ENCODE results near the gene FAM83G.
"Not testable (repeated sequence)": the region's sequence is repeated elsewhere in the genome, so short reads cannot be mapped to it uniquely, and the experiment has no call there.

FAM83G gene

DNA sequence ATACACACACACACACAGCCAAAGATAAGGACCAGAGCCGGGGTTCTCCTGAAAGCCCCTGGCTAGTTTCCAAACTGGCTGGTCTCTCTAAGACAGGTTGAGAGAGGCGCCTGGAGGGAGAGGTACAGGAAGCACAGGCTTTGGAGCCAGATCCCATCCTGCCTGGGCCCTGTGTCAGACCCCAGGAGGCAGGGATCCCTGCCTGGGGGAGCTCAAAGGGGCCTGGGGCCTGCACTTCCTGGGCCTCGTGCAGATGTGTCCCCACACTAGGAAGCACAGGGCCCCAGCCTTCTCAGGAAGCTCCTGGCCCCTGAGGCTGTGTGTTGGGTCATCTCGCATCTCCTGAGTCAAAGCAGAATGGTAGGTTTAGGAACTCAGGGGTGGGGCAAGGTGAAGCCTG is 36.6 kb downstream of the FAM83G start:
- no peak for DNase-seq (ENCODE audit: low read depth)

DNA sequence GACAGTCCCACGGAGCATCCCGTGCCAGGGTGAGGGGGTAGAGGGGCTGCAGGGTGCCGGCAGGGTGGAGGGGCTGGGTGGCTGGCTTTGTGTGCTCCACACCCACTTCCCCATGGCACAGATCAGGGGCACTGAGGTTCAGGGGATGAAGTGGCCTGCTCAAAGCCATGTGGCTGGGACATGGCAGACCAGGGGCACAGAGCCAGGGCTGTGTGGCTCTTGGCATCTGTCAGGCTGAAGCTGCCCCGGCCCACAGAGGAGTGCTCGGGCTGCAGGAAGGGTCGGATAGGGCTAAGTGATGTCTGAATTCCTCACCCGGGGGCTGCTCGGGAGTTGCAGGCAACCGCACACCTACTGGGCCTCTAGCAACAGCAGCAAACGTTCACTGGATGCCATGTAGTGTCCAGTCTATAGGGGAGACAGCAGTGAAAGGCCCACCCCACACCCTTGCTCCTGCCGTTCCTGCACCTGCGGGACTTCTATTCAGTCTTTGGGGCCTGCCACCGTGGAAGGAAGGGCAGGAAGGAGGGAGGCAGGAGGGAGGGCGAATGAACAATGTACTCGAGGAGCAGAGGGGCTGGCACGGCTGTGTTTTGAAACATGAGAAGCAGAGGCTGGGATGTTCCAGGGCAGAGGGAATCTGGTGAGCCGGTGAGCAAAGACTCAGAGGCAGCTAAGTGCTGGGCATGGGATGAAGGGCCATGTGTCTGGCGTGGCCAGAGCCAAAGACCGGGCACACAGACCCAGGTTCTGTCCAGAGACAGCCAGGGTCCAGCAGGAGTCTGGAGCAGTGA is 37.5 kb downstream of the FAM83G start:
- DNase-seq (ENCODE audit: low read depth), result peak; percentile 41

DNA sequence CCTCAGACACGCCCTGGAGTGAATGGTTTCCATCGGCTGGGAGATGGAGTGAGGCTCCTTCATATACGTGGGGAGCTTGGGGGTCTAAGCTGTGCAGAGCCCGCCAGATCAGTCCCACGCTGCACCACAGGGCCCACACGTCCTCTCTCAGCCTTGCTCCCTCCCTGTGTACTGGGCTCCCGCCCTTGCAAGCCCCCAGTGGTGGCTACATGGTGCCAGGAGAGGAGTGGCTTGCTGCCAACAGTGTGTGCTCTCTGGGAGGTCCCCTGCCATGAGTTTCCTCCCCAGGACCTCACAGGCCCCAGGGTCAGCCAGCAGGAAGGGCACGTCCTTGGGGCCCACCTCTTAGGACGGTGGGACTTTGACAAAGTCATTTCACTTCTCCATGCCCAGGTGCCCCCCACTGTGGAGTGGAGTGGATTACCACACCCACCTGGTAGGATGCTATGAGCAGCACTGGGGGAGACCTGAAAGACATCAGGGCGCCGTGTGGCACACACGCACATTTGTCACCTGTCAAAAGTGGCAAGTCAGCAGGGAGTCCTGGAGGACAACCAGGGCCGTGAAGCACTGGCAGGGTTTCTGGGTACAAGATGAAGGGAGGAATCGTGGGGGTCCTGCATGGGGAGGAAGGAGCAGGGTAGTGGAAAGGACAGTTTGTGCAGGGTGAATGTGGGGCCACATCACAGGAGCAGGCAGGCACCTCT is 38.9 kb downstream of the FAM83G start:
- DNase-seq (ENCODE audit: low read depth), result no peak

DNA sequence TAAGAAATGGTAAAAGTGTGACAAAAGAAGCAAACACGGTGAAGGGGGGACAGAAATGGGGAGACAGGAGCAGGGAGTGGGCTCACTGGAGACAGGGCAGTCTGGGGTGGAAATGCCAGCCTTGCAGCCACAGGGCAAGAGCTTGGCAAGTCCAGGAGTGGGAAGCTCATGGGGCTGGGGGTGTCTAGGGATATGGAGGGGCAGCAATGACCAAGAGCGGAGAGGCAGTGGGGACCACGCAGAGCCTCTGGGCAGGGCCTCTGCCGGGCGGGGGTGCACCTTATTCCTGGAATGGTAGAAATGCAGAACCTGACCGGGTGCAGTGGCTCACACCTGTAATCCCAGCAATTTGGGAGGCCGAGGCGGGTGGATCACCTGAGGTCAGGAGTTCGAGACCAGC is 40.0 kb downstream of the FAM83G start:
- DNase-seq (ENCODE audit: low read depth), result no peak

DNA sequence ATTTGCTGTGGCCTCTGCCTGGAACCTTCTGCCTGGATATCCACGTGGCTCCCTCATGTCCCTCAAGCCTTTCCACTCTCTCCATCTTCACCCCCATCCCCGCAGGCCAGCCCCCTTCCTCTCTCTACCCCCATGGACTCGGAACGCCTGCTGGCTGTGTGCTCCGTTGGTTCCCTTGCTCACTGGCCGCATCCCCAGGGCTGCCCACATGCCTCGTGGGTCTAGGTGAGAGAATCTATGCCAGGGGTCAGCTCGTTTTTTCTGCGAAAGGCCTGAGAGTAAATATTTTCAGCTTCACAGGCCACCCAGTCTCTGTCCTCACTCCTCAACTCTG is 40.6 kb downstream of the FAM83G start:
- no peak for DNase-seq (ENCODE audit: low read depth)

DNA sequence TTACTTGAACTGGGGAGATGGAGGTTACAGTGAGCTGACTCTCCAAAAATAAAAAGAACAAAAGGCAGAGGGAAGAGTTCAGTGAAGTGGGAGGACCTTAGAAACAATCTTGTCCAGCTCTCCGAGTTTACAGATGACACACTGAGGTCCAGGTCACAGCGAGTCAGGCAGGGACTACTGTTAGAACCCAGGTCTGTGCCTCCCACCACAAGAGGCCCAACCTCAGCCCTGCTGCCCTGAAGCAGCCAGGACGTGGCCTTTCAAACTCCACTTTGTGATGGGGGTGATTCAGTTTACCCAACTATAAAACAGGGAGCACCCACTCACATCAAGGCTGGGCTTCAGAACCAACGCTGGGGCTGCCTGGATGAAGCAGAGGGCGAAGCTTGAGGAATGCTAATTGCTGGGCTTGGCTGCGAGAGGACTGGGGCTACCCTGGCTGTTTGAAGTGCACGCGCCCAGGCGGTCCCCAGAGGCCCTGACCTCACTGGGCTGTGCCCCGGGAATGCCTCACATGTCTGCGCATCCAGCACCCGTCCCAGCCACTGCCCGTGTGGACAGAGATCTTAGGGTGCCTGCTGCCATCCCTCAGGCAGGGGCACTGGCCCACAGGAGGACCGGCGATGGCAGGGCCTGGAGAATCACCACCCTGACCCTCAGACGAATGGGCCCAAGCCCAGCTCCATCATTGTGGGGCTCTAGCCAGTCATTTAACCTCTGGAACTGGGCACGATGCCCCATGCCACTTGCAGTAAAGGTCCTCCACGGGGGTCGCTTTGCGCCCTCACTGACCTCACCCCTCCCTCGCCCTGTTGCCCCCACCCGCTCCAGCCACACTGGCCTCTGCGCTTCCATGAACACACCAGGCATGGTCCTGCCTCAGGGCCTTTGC is 41.2 kb downstream of the FAM83G start:
- DNase-seq (ENCODE audit: low read depth), result no peak

DNA sequence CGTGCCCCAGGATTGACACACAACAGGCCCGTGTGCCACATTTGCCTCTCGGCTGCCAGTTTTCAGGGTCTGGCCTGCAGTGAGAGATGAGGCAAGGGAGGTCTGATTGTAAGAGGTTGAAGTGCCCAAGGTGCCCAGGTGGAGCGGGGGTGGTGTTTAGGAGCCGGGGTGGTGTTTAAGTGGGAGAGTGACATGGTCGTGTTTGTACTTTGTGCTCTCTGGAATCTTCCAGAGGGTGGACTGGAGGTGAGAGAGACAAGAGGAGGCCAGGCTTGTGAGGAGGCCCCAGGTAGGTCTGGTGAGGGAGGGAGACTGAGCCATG is 42.1 kb downstream of the FAM83G start:
- DNase-seq (ENCODE audit: low read depth), result no peak

DNA sequence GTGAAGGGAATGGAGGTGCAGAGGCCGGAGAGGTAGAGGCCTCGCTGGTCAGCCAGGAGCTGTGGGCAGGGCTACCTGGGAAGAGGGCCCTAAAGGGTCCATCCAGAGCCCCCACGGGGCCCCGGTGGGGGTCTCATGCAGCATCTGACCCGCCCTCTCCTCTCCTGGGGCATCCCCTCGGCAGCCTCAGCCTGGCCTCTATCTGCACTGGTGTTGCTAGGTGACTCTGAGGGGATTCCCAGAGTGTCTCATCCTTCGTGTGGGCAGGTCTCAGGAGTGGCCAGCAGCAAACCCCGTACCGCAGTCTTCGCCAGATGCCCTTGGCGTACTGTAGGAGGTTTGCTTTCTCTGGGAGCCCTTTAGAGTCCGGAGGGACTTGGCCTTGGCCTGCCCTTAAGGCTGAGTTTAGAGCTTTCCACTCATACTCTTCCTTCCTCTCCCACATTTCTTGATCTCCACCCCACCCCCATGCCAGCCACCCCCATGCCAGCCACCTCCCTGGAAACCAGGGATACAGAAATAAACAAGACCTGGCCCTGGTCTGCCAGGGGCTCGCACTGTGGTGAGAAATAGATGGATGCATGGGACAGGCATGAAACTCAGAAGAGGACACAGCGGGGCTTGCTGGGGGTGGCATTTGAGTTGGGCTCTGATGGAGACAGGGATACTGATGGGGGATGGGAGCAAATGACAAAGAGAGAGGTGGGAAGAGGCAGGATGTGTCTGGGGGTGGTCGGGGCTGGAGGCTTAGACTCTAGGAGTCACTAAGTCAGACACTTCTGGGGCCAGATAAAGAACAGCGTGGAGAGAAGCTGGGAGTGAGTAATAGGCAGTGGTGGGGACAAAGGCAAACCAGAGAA is 42.7 kb downstream of the FAM83G start:
- DNase-seq (ENCODE audit: low read depth), result peak; percentile 60

DNA sequence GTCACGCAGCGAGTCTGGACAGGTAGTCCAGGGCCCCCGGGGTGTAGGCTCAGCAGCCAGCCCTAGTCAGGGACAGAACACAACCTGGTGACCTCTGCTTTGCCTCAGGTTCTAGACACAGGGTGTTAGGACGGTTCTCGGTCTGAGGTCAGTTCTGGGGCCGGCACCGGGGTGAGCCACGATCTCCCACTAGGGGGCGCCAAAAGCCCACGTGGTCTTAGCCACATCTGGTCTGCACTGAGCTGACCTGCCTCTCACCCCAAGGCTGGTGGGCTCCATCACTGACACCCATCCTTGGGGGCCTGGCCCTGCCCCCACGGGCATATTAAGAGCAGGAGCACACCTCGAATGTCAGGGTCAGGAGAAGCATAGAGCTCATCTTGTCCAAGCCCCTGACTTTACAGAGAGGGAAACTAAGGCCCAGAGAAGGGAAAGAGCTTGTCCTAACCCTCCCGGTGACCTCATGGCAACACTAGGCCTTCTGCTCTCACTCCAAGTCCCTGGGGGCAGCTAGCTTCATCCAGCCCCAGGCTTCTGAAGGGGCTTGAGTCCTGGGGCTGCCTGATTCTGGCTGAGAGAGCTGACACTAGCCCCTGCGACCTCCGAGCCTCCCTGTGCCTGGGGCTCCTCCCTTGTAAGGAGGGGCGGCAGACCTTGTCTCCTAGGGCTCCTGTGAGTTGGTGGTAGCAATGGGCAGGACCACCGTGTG is 43.6 kb downstream of the FAM83G start:
- DNase-seq (ENCODE audit: low read depth), result peak; percentile 46

DNA sequence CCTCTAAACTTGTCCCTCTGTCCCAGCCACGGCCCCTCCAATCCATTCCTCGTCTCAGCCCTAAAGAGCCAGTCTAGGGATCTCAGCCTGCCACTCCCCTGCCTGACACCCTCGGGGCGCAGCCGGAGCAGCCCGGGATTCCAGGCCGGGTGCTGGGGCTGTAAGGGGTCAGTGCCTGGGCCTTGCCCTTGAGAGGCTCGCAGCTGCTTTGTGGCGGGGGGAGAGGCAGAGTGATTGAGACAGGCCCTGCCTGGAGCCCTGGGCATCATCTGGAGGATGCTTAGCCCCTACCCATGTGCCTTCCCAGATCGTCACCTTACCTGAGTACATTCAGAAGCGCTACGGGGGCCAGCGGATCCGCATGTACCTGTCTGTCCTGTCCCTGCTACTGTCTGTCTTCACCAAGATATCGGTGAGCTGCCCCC is 44.3 kb downstream of the FAM83G start:
- DNase-seq (ENCODE audit: low read depth), result no peak

DNA sequence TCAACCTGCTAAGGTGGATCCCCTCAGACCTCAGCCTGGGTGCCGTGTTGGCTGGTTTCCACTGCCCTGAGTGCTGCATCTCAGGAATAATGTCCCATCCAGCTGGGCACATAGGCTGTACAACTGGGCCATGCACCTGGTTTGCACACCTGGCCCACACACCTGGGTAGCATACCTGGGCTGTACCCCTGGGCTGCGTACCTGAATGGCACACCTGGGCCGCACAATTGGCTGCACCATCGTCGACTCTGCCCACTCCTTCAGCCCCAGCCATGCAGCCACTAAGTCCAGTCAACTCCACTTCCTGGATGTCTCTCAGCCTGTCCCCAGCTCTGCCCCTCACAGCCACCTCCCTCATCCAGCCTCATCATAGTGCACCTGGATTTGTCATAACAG is 44.7 kb downstream of the FAM83G start:
- no peak for DNase-seq (ENCODE audit: low read depth)

DNA sequence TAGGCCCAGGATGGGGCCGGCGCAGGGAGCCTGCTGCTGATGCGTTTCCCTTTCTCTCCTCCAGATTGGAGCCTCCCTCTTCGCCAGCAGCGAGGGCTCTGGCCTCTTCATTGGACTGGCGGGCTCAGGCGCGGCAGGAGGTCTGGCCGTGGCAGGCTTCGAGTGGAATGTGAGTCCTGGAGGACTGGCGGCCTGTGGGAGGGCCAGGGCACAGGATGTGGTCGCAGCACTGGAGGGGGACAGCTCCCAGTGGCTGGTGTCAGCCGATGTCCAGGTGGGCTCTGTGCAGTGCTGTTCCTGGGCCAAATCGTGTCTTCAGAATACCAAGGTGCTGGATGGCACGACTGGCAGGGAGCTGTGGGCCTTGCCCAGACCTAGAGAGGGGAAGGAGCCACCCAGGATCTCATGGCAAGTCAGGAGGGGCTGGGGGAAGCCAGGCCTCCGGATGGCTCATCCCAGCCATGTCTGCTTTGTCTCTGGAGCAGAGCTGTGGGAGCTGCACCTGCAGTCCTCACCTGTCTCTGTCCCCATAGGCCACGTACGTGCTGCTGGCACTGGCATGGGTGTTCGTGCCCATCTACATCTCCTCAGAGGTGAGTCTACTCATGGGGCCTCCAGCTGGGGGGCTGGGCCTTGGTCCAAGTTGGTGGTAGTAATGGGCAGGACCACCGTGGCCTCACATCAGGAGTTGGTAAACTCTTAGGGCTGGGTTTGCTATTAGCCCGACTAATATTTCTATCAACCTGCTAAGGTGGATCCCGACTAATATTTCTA is 45.3 kb downstream of the FAM83G start:
- no peak for DNase-seq (ENCODE audit: low read depth)

DNA sequence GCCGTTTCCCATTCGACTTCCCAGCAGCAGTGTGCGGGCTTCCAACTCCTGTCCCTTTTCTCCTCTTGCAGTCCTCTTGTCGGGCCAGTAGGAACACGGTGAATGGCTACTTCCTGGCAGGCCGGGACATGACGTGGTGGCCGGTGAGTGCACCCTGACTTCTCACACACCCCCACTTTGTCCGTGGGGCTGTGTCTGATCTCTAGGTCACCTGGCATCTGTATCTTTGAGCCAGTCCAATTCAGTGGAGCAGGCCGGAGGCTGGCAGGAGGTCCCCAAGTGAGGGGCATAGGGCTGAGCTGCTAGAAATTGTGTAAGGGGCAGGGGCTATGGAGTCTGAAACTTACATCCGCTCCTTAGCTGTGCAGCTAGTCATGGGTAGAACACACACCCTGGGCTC is 46.0 kb downstream of the FAM83G start:
- no peak for DNase-seq (ENCODE audit: low read depth)

DNA sequence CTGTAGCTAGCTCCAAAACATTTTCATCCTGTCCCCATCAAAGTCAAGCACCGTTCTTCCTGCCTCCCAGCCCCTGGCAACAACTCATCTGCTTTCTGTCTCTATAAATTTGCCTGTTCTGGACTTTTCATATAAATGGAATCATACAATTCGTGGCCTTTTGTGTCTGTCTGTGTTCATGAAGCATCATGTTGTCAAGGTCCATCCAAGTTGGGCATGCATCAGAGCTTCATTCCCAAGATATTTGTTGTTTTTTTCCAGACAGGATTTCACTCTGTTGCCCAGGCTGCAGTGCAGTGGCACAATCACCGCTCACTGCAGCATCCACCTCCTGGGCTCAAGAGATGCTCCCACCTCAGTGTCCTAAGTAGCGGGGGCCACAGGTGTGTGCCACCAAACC is 46.7 kb downstream of the FAM83G start:
- no peak for DNase-seq (ENCODE audit: low read depth)

DNA sequence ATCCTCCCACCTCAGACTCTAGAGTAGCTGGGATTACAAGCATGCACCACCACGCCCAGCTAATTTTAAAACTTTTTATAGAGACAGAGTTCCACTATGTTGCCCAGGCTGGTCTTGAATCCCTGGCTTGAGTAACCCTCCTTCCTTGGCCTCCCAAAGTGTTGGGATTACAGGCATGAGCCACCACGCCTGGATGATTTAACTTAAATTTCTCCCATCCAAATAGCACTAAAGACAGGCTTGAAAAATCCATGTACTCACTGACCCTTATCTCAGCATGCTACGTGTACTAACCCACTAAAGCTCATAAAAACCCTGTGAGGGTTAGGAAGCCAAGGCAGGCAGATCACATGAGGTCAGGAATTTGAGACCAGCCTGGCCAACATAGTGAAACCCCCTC is 48.0 kb downstream of the FAM83G start:
- DNase-seq (ENCODE audit: low read depth), result no peak

DNA sequence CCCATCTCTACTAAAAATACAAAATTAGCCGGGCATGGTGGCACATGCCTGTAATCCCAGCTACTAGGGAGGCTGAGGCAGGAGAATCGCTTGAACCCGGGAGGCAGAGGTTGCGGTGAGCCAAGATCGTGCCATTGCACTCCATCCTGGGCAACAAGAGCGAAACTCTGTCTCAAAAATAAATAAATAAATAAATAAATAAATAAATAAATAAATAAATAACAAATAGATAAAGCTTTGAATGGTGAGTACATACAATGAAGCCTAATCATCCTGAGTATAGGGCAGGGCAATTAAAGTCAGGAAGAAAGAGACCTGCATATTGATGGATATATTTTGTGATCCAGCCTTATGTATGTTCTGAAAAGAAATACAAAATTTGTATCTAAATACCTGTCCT is 48.5 kb downstream of the FAM83G start:
- not testable (repeated sequence) for DNase-seq (ENCODE audit: low read depth)

DNA sequence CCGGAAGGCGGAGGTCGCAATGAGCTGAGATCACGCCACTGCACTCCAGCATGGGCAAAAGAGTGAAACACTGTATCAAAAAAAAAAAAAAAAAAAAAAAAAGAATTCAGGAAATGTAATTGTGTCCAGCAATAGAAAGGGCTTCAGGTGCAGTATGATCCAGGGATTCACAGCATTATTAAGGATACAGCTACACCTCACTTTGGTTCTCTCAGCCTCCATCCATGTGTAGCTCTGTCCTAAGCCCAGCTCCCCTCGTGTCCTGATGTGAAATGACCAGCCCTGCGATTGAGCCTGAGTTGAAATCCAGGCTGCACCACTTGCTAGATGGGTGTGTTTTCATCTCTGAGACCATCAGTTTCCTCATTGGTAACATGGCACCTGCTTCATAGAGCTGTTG is 49.6 kb downstream of the FAM83G start:
- no peak for DNase-seq (ENCODE audit: low read depth)

DNA sequence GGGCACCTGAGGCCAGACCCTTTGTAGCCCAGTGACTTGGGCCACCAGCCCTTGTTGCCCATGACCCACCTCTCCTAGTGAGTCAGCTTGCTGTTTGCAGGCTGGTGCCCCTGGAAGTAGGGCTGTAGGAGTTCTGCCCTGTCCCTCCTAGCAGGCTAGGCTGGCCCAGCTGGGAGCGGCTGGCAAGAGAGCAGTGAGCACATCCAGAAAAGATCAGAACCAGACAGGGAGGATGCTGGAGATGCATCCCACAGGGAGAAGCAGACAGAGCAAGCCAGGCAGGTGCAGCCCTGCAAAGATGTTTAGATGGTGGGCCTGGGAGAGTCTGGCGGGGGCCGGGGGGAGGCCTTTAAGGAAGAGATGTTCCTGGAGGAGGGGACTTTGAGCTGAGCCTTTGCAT is 50.2 kb downstream of the FAM83G start:
- no peak for DNase-seq (ENCODE audit: low read depth)

DNA sequence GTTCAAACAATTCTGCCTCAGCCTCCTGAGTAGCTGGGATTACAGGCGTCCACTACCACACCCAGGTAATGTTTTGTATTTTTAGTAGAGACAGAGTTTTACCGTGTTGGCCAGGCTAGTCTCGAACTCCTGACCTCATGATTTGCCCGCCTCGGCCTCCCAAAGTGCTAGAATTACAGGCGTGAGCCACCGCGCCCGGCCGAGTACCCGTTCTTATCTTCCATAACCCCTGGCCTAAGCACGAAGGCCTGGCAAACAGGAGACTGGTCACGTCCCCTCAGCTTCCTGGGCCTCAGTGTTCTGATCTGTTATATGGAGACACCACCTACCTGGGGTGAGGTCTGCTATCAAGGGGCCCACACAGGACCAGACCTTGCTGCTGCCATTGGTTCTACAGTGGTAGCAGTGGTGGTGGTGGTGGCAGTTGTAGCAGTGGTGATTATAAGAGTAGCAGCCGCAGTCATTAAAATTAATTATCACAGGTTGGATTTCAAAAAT is 51.3 kb downstream of the FAM83G start:
- no peak for DNase-seq (ENCODE audit: low read depth)

All from amniotic epithelial cell (primary cell).